ENCODE results near the gene FBN1.

DNA sequence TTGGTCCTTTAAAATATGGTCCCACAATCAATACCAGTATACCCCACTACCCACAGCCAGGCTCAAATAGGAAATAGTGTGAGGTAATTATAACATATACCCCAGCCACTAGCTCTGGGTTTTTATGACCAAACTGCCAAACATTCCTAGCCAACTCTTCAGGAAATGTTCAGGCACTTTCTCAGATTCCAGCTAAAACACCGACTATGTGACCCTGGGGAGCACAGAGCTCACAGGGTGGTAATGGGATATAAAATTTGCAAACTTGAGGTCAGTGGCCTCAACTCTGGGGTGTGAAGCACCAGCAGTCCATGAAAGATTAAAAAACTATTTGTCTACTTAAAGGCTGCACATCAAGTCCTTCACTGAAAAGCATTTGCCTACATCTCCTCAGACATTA lies 12.9 kb downstream of the FBN1 start:
- TF ChIP-seq EZH2 (IDR thresholded peaks at IDR 0.05) (no peak), POLR2AphosphoS5 (IDR thresholded peaks at IDR 0.05; ENCODE audit: borderline replicate concordance, low read depth, low read length) (no peak)
